KG1 (cell line): ENCODE measurements around the gene DDAH1.
"Not testable (repeated sequence)": the region's sequence is repeated elsewhere in the genome, so short reads cannot be mapped to it uniquely, and the experiment has no call there.

Experiments
- DNase-seq: peaks from one replicate; lab custom pipeline; 2025; lab: John Stamatoyannopoulos, UW

DDAH1 gene

DNA sequence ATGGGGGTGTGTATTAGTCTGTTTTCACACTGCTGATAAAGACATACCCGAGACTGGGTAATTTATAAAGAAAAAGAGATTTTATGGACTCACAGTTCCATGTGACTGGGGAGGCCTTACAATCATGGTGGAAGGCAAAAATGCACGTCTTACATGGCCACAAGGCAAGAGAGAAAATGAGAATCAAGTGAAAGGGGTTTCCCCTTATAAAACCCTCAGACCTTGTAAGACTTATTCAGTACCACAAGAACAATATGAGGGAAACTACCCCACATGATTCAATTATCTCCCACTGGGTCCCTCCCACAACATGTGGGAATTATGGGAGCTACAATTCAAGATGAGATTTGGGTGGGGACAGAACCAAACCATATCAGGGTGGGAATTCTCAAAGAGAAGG, 5.2 kb upstream of the DDAH1 start:
- not testable (repeated sequence) for DNase-seq

DNA sequence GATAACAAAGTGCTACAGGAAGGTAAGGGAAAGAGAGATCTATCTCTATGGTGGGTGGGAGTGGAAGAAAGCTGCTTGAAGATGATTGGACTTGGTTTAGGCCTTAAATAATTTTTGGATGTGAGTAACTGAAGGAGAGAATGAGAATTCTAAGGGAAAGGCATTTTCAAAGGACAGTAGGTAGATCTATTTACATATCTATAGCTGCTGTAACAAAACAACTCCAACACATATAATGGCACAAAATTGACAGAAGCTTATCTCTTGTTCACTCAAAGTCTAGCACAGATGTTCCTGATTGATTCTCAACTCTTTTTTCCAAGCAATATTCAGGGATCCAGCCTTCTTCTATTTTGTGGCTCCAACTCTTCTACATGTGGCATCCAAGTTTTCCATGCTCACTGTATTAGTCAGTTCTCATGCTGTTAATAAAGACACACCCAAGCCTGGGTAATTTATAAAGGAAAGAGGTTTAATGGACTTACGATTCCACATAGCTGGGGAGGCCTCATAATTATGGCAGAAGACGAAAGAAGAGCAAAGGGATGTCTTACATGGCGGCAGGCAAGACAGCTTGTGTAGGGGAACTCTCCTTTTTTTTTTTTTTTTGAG, 3.1 kb upstream of the DDAH1 start:
- no peak for DNase-seq

DNA sequence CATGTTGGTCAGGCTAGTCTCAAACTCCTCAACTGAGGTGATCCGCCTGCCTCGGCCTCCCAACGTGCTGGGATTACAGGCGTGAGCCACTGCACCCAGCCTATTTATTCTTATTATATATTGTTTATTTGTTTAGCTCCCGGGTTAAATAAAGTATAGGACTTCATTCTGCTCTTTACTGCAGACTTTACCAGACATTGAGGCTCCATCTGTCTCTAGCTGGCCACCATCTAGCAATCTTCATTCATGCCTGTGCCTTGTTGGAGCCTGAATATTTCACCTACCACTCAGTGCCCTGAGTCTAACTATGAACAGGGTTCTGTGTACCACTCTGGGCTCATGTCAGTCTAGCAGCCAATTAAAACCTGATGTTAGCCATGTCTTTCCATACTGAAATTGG, 2.1 kb upstream of the DDAH1 start:
- no peak for DNase-seq

DNA sequence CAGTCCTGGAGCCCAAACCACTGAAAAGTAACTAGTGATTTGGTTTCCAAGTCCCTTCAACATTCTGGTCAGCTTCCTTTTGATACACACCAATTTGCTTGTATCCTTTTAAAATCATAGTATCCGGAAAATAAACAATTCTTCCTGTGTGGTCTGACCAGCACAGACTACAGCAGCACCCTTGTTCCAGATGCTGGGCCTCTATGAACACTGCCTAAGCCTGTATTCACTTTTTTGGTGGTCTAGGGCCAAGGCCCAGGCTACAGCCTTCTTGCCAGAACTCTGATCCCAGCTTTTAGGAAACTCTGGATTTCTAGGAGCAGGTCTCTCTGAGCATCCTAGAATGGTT, 801 bp upstream of the DDAH1 start:
- DNase-seq = no peak

DNA sequence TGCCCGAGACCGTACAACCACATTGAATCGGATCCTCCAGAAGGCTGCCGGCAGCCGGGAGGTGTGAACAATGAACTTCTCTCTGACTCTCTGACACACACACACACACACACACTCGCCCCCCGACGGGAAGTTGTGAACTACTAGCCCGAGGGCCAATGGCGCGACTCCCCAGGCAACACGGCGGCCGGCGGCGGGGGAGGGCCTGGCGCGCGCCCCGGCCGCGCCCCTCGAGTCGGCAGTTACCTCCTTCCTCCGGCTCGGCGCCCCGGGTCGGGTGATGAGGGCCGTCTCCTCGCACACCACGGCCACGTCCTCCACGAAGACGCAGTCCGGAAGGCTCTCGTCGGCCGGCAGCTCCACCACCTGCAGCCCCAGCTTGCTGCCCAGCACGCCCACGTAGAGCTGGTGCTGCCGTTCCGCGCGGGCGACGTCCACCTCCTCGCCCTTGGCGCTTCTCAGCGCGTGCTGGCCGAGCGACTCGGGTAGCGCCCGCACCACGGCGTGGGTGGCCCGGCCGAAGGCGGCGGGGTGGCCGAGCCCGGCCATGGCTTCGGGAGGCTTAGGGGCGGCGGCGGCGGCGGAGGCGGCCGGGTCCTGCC, 361 bp downstream of the DDAH1 start:
- DNase-seq = peak; percentile 73

DNA sequence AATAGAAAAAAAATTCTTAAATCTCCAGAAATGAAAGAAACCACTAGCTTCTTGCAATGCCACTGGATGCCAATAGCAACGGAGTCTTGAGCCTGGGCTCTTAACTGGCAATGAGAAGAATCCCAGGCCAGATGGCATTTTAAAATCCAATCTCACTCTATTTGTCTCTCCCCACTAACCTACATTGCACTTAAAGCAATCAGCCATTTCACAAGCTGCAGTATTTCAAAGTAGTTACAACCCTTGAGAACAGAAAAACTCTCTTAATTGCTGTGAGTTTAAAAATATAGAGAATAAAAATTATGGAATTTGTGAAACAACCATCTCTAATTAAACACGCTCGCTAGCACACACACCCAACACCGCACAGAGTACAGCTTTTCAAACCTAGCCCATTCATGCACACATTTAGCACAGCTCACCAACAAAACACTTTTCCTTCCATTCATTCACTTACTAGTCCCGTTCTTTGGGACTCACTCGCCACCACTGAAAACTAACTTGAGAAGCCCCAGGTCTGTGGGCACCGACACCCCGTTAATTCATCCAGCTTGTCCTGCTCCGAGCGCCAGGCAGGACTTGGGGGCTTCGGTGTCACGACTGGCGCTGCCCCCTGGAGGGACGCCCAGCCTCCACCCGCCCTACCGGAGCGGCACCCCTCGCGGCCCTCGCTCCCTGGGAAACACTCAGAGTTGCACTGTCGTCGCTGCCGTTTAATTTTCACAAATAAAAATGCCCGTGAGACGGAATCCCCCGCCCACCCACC, 1.0 kb downstream of the DDAH1 start:
- no peak for DNase-seq

DNA sequence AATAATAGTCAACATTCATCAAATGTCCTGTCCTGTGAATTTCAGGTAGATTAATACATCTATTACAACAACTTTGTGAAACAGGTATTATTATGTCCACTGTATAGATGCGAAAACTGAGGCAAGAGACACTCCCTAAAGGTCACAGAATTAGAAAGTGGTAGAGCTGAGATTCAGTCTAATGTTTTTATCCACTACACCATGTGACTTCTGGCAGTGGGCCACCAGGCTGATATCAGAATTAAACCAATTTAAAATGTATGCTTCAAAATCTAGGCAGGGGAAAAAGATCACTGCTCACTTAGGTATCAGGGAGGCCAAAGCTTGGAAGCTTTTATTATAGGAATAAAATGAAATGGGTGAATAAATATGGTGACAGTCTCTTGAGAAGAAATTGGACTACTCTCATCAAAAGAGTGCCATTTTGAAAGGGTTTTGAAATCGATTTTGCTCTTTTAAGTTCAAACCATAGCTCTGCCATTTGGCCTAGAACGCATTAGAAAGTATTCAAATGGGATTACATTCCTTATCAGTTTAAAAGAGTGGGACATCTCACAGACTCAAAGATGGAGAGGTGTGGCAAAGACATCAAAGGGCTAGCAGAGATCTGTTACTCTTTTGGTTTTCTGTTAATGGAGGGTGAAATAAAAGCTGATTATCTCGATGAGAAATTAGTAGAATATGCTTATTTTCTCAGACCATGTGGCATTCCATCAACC, 1.9 kb downstream of the DDAH1 start:
- DNase-seq = no peak

DNA sequence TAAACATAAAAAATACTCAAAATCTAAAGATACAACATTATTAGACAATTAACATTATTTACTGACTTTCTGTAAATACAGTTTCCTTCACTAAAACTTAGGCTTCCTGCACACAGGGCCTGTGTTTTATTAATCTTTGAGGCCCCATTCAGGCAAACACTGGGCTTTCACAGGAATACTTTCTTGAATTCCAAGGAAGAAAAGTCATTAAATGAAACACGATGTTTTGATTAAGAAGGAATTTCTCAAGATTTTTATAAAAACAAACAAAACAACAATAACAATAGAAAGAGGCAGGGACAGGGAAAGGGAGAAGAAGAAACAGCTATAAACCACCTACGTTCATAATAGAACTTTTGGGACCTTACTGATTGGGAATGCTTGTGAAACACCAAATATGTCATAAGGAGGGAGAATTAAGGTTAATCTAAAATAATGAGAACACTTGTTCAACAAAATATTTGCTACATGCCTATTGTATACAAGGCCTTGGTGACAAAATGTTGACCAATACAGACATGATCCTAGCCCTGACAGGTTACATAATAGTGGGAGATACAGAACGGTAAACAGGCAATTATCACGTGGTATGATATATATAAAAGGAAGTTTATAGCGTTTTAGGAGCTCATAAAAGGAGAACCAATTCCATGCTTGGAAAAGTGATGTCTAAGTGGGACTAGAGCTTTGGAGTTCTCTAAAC, 3.6 kb downstream of the DDAH1 start:
- DNase-seq = no peak

DNA sequence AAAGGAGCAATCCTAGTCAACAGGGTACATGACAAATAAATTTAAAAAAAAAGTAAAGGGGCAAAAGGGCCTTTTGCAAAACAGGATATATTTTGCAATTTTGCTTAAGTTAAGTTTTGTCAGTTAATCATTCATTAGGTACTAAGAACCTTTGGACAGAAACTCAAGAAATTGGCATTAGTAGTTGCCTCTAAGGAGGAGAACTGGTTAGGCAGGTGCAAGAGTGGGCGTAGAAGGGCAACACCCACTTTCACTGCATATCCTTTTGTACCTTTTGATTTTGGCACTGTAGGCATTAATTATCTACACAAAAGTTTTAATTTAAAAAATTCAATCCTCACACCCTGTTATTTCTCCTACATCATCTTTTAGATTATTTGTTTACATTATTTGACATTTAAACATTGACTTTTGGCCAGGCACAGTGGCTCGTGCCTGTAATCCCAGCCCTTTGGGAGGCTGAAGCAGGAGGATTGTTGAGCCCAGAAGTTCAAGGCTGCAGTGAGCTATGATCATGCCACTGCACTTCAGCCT, 4.3 kb downstream of the DDAH1 start:
- no peak for DNase-seq

DNA sequence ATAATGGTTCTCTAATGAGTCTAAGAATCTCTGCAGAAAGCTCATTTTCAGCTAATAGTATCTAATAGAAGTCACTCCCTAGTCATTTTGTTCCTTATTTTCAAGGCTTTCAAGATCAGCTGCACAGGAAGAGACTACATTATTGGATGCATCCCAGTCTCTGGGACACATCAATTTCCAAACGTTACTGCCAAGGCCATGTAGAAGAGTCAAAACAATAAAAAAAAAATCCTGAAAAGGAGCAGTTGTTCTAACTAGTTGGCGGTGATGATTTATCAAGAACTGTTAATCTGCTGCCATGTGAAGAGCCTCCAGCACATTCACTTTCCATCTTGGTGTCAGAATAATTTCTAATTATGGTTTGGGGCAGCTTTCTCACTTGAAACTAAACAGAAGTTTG, 5.7 kb downstream of the DDAH1 start:
- DNase-seq = no peak

DNA sequence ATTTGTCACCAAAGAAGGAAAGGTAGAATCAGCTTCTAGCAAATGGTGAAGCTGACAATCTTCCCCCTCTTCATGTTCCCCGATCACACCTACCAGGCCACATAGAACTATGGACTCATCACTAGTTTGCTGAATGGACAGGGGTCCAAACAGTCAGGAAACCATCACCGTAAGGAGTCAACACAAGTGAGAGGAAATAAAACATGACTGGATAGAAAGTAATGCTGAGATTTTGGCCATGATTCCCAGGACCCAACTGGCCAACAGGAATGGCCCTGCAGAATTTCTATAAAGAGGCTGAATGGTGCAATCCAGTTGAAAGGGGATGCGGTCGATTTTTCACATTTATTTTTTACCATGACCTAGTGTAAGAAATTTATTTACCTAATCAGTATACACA, 10.7 kb downstream of the DDAH1 start:
- DNase-seq = no peak

DNA sequence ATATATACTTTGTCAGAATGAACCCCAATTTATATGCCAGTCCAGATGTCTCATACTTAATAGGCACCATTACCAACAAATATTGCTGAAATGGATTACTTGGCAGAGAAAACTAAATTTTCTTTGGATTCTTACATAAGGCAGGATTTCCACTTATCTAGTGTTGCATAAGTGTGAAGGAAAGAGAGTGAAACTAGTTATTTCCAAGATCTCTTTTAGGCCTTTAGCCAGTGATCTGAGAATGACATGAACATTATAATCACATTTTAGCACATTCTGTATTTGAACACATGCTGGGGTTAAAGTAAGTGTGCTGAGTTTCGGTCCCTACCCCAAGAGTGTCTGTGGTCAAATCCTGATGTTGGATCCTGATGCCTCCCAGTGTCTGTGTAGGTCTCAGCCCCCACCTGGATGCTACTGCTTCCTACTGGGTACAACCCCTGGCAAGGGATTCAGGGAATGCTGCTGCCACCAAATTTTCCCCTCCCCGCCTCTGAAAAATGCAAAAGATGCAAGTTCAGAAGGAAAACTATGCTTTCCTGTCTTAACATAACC, 11.2 kb downstream of the DDAH1 start:
- DNase-seq = no peak

DNA sequence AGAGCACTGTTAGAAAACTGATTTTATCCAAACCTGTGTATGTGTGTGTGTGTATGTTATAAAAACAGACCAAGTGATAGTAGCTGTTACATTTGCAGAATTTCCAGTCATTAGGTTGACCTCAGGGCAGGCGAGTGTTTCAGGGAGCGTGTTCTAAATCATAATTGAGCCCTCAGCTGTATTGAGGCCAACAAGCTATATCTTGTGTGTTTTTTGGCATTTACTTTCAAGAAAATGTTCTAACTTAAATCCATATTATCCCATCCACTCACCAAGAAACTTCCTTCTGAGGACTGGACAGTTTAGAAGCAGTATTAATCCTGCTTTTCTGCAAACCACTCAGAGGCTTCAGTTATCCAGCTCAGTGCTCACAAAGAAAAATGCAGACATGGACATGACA, 12.0 kb downstream of the DDAH1 start:
- no peak for DNase-seq

DNA sequence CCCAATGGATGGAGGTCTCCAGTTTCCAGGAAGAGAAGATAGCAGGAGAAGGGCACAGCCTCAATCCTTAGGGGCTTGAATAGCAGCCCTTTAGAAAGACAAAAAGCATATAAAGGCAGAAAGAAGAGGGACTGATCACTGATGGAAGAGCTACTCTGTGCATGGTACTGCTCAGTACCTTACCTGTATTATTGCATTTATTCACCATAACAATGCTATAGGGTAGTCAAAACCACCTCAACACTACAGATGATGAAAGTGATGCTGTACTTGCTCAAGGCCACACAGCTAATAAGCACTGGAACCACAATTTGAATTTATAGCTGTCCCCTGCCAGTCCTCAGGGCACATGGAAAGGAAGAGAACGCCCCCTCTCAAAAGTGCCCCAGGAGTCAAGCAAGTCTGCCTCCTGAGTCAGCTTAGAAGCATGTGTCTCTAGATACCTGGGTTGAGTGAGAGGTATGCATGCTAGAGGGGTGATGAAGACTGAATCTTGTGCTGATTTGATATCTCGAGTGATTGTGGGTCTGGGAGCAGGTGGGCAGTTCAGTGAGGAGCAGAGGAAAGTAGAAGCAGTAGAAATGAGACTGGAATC, 13.6 kb downstream of the DDAH1 start:
- no peak for DNase-seq

DNA sequence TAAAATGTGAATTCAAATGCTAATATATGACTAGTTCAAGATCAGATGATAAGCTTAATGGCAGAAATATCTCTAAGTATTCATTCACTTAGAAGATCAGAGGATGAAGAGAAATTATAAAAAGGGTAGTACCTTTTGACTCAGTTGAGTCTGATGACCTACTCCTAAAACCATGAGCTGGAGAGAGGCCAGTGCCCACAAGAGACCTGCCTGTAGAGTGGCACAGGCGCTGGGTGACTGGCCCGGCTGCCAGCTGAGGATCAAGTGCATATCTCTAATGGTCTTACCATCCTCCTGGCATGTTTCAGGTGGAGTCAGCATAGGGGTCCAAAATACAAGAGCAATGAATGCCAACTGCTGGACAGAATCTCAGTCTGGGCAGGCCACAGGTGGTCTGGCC, 14.1 kb downstream of the DDAH1 start:
- DNase-seq = no peak

DNA sequence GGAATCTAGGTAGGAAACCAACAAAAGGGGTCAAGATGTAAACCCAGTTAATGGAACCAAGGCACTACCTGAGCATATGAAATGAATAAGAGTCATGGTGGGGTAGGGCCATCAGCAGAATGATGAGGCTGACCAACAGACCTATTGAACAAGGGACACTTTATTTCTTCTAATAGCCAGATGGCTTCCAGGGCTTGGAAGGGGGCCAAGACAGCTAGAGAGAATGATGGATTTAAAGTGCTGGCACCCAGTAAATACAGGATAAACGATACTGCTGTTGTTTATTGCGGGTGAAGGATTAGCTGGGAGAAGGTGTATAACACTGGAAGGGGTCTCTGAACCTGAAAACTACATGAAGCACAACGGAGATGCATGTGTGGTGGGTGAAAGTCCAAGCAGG, 15.6 kb downstream of the DDAH1 start:
- no peak for DNase-seq

DNA sequence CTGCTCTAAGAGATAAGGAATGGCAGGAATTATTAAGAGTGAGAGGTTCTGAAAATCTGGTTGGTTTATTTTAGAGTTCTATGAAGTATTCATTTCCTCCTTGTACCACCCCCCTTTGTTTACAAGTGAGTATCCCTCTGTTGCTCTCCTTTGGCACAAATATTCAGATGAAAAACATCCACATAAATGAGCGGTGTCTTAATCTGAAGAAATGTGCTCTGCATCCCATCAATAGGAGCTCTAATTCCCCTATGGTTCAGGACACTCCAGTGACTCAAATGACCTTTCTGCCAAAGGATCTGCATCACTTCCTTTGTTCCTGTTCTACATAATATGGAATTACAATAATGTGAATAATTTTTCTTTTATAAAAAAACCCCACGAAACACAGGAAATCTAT, 16.6 kb downstream of the DDAH1 start:
- no peak for DNase-seq

DNA sequence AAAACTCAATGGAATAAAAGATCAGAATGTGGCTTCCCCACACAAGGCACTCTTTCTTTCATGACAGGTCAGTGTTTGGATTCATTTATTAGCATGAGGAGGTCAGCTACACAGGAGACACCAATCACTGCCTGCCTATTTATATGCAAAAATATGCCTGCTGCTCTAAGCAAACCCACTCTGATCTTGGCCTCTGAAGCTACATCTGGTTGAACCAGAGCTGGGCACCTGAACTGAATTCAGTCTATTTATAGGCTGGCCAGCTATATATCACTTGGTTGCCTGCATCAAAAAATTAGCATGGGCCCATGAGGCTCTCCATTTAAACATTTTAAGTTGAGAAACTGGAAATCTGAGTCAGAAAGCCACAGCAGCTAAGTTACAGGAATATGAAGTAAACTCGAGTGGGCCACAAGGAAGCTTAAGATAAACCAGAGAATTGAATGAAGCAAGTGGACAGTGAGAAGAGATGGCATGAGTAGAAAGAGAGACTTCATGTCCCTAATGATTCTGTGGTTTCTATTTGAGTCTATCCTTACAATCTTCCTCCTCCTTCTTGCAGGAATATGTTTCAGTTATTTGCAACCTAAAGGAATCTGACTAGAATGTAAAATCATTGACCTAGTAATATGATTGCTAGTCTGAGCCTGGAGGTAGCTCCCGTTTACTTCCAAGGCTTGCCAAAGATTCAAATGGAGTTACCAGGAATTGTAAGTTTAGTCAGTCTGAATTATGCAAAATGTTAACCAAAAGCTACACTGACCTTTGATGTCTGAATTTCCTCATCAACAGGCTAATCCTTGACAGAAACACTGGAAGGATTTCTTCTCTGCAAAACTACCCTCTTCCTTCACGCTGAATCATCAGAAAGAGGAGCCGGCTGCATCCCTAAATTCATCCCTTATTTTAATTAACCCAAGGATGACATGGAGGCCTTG, 17.7 kb downstream of the DDAH1 start:
- DNase-seq = no peak

DNA sequence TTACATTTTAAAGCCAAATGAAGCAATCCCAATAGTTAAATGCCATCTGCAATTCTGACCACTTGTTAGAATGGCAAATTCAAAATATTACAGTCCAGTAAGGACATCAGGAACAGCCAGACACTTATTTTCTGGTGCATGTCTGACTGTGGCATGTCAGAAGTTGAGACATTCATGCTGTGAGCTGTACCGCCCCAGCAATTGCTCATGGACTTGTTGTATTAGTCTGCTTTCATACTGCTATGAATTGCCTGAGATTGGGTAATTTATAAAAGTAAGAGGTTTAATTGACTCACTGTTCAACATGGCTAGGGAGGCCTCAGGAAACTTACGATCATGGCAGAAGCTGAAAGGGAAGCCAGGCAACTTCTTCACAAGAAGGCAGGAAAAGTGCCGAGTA, 19.1 kb downstream of the DDAH1 start:
- DNase-seq = no peak

DNA sequence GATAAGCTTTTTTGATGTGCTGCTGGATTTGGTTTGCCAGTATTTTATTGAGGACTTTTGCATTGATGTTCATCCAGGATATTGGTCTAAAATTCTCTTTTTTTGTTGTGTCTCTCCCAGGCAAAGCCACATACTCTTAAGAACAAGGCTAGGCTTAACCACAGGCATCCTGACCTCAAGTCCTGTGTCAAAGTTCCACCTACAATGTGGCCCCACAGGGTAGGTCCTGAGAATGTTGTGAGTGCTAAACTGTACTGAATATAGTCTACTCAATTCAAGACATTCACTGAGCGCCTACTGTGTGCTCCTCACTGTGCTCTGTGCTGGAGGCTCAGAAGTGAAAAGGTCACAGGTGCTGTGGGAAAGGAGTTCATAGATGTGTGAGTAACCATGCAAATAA, 20.6 kb downstream of the DDAH1 start:
- DNase-seq = no peak
